CD4-positive, alpha-beta T cell treated with Interleukin-10 for 1 hour (primary cell): ENCODE results near the gene RBMS1.
"Not testable (repeated sequence)": the region's sequence is repeated elsewhere in the genome, so short reads cannot be mapped to it uniquely, and the experiment has no call there.

Experiments
- DNase-seq: peaks from one replicate; pipeline ENCODE4 v3.0.0-alpha.2; 2020

The RBMS1 gene

DNA sequence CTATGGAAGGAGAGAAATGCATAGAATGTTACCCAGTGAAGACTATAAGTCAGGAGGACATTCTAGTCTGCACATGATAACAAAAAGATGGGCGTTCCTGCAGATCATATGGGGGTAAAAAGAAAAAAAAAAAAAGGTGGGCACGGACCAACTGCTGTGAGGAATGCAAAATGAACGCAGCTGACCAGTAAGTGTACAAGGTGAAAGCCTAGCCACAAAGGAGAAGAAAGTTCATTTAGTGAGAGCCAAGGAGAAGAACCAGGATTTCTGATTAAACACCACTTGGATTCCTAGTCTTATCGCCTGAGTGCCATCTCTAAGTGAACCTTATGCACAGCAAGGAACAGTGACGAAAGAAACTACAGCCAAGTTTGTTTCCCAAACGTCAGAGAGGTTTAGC is 26.5 kb downstream of the RBMS1 start:
- no peak for DNase-seq

DNA sequence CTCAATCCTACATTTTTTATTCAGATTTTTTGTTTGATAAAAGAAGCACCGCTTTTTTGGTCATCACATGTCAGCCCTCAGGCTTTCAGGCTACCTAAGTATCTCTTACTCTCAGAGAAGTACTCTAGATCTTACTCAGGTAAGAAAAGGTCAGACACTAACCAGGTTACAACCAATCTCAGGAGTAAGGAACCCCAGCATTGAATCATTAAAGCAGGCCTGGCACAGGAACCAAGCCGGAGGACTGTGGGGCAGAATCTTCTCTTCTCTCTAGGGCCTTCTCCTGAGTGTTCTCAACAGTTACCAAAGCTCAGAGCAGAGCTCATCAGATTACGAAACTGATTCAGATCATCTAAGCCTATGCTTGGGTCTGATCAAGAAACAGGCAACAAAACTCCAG is 28.2 kb downstream of the RBMS1 start:
- no peak for DNase-seq

DNA sequence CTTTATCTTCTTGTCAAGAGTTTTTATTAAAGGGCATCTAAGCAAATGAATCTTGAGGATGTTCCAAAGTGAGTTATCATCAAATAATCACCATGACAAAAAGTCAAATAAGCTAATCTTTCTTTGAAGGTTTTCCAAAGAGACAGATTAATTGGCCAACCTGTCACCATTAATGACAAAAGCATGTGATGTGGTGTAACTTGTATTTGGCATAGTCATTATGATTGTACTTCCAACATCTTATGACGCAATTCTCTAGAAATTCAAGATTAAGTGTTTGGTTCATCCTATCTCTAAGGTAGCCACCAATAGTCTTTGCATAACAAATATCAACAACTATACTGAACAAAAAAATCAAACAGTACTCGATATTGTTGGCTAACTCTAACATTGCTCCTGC is 28.6 kb downstream of the RBMS1 start:
- DNase-seq: no peak

DNA sequence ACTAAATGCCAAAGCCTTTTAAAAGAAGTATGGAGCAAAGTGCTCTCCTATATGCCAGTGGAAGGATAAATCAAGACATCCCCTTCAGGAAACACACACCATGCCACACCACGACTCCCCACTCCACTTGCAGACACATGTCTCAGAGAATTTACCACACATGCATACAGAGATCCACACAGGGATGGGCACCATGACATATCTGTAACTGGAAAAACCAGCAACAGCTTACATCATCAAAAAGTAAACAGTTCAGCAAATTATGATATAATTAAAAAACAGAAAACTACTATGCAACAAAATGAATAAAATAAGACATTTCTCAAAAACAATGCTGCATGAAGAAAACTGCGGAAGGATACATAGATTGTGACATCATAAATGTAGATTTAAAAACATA is 29.6 kb downstream of the RBMS1 start:
- DNase-seq: no peak

DNA sequence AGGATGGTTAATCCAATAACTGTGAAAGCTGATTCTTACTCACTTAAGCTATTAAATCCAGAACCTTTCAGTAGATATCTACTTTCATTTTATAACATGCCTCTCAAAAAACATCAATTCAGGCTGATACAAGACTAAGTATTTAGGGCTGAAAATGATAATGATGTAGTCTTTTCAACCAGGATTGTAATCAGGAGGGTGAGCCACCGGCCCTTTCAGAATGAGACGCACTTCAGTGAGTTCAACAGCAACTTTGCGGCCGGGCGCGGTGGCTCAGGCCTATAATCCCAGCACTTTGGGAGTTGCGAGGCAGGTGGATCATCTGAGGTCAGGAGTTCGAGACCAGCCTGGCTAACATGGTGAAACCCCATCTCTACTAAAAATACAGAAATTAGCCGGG is 30.4 kb downstream of the RBMS1 start:
- no peak for DNase-seq

DNA sequence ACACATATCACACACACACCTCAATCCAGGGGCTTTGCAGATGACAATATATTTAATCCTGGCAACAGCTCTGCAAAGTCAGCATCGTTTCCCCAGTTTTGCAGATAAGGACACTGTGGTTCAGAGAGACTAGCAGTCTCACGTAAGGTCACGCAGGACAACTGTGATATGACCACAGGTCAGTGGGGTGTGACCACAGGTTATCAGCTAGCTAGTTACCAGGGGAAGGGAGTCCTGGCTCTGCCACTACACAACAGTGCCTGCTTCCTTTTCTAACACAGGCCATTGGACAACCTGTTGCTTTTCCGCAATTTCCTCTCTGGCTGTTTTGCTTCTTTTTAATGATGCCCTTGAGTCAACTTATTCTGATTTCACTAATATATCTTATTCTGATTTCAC is 33.3 kb downstream of the RBMS1 start:
- no peak for DNase-seq

DNA sequence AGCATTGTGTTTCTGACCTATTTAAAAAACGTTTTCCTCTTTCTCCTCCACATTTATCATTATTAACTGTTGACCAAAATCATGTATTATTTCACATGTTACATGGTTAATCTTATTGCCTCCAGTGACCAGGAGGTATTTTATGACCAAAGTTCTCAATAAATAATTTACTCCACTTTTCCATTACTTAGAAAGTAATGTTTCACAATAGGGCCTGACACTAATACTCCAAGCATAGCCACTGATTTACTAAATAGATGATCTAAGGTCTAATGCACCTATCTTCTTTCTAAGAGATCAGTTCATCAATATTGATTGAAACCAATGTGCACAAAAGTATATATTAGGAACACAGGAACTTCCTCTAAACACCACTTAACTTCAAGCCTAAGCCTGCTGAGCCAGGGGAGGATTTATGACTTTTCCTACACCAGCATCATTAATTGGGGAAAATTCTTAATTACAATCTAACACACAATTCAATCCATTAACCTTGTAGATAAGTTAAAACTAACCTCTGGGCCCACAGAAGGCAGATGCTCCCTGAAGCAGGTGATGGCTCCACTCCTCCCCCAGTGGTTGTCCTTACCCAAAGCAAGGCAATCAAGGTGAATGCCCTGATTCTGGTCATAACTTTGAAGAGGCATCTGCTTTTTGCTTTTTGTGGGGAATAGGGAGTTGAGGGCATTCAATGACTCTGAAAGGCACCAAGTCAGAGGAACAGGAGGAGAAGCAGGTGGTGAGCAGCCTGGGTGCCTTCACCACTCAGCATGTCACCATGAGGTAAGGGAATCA is 33.9 kb downstream of the RBMS1 start:
- DNase-seq: no peak

DNA sequence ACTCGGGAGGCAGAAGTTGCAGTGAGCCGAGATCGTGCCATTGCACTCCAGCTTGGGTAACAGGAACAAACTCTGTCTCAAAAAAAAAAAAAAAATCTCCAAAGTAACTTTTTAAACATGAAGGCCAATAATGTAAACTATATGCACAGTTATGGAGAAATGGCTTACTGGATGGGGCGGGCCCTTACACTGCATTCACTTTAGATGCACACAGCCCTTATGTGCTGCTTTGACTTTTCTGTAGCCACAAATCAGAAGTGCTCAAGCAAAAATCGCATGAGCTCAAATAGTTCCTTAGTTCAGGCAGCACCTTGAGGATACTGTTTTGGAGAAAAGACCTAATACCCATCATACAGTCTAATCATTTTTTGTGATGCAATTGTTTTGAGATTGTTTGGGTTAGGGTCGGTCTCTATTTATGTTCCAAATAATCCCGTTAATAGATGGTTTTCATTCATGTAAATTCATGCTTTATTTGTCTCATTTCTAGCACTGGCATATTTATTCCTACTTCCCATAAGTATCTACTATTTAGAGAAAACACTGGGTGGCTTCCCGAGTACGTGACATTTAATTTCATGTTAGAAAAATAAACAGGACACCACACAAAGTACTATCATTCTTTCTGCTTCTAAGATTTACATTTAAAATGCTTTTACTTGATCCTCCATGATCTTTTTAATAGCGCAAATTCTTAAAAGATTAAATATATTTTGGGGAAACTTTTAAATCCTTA is 34.7 kb downstream of the RBMS1 start:
- DNase-seq: no peak

DNA sequence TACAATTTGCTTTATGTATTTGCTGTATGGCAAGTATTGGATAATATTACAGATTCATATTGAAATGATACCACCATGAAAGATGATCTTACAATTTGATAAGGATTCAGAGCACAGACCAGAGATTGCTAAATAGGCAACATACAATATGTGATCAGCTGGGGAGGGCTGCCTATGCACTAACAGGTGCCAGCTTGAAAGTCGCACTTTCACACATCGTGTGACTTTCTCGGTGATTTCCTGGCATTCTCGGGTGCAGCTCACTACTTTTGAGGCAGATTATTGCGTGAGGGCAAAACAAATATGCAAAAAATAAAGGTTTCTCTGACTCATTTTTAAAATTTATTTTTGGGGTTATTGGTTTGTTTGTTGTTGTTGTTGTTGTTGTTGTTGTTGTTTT is 36.0 kb downstream of the RBMS1 start:
- peak; percentile 20 for DNase-seq

DNA sequence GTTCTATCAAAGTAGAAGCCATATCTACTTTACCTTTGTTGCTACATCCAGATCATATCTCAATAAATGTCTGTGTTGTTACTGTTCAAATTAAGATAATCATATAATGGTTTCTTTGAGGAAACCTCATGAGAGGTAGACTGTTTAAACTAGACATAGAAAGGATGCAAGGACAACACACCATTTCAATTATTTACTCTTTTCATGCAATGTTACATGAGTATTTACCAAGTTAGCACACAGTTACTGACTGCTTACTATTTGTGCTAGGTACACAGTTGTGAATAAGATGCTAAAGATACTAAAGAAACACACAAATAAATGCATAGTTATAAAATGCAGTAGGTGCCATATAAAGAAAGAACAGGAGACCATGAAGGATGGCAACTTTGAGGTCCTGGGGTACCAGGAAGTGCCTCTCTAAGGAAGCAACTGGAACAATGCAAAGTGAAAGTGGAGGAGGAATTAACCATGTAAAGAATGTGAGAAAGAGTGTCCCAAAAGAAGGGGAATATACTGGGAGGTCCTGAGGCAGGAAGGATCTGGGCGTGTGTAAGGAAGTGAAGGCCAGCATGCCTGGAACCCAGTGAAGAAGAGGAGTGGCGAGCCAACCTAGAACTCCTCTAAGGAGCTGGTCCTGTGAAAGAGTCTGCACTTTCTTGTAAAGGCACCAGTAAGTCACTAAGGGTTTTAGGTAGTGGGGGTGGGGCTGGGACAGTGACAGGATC is 39.4 kb downstream of the RBMS1 start:
- DNase-seq: no peak

DNA sequence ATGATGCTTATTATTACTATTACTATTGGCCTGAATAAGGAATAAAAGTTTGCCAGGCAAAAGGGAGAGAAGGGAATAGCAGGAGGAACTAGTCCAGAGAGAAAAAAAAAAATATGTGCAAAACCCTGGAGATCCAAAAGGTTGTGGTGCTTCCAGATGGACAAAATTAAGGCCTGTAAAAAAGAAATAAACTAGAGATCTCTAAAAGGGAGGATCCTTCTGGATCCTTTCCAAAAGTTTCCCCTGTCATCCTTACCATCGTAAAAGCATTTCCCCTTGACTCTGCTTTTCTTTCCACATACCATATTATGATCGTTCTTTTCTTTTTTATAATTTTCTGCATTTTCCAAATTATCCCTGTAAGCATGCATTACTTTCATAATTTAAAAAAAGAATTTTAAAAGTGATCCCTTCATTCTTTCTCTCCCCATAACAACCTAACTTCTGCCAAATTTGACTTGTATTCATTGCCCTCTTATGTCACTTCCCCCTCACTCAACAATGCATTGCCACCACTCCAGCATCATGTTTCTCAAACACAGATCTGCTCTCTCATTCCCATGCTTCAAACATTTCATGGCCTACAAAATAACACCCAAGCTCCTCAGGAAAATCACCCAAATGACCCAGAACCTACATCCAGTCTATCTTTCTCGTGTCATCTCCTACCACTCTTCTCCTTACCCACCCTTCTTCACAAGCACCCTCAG is 40.3 kb downstream of the RBMS1 start:
- no peak for DNase-seq

DNA sequence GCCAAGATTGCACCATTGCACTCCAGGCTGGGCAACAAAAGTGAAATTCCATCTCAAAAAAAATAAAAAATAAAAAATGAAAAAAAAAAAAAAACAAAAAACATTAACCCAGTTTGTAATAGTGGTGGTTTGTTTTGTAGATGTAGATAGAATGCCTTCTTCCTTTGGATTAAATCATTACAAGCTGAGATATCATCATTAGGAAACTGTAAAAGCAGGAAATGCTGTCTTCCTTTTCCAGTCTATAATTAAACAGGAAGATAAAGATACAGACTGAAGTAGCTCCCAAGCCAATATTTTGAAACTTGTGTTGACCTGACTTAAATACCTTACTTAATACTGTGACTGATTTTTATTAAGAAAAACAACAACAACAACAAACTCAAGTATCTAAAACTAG is 43.1 kb downstream of the RBMS1 start:
- DNase-seq: no peak

DNA sequence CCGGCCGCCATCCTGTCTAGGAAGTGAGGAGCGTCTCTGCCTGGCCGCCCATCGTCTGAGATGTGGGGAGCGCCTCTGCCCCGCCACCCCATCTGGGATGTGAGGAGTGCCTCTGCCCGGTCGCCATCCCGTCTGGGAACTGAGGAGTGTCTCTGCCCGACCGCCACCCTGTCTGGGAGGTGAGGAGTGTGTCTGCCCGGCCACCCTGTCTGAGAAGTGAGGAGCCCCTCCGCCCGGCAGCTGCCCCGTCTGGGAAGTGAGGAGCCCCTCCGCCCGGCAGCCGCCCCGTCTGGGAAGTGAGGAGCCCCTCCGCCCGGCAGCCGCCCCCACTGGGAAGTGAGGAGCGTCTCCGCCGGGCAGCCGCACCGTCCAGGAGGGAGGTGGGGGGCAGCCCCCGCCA is 44.8 kb downstream of the RBMS1 start:
- DNase-seq: not testable (repeated sequence)

DNA sequence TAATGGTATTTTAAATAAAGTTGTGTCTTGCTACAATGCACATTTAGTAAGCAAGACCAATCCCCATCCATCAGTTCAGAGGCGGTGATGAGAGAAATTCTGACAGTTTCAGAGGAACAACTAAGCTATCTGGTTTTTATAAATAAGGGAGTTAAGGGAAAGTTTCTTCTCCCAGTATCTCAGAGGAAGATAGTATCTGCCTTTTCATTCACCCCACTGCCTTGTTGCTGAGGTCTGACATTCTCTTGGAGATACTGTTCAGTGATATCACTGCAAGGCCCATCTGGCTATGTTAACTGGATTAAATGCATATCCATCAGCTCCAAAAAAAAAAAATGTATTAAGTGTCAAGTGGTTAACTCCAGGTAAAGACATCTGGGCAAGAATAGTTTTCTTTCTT is 47.9 kb downstream of the RBMS1 start:
- DNase-seq: no peak

DNA sequence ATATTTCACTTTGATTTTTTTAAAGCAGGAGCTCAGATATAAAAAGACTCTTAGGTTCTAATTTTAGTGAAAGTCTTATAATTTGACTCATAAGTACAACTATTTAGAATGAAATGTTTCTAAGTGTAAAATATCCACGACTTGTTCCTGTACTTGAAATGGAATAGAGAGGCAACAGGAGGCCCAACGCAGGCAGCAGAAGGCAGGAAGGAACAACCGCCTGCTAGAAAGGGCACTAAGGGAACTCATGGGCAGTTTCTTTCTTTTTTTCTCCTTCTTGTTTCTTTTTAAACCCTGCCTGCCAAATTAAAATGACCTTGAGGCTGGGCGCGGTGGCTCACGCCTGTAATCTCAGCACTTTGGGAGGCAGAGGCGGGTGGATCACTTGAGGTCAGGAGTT is 51.0 kb downstream of the RBMS1 start:
- DNase-seq: no peak

DNA sequence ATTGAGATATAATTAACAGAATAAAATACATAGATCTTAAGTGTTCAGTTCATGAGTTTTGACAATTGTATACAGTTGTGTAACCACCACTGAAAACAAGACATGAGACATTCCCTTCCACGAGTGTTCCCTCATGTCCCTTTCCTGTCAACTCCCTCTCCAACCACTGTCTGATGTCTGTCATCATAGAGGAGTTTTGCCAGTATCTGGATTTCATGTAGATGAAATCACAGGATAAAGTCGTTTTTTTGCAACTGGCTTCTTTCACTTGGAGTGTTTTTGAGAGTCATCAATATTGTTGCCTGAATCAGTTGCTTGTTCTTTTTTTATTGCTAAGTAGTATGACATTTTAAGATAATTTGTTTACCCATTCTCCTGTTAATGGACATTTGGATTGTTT is 52.7 kb downstream of the RBMS1 start:
- DNase-seq: no peak

DNA sequence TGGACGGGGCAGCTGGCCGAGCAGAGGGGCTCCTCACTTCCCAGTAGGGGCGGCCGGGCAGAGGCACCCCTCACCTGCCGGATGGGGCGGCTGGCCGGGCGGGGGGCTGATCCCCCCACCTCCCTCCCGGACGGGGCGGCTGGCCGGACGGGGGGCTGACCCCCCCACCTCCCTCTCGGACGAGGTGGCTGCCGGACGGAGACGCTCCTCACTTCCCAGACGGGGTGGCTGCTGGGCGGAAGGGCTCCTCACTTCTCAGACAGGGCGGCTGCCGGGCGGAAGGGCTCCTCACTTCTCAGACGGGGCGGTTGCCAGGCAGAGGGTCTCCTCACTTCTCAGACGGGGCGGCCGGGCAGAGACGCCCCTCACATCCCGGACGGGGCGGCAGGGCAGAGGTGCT is 54.6 kb downstream of the RBMS1 start:
- not testable (repeated sequence) for DNase-seq

DNA sequence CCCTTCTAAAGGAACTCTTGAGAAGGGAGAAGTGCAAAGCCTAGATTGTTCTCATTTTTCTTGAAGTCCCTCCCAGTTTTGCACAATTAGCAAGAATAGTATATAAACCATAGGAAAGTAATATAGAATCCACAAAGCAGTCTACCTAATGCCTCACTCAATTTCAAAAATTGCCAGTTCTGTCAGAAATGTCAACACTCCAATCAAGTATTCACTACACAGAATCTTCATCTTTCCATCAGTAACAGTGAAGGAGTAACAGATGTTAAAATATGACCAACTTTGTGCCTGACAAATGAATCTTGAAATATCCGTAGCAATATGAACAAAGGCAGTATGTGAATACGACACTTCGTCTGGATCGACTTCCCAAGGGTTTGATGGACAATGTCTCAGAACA is 56.3 kb downstream of the RBMS1 start:
- no peak for DNase-seq

DNA sequence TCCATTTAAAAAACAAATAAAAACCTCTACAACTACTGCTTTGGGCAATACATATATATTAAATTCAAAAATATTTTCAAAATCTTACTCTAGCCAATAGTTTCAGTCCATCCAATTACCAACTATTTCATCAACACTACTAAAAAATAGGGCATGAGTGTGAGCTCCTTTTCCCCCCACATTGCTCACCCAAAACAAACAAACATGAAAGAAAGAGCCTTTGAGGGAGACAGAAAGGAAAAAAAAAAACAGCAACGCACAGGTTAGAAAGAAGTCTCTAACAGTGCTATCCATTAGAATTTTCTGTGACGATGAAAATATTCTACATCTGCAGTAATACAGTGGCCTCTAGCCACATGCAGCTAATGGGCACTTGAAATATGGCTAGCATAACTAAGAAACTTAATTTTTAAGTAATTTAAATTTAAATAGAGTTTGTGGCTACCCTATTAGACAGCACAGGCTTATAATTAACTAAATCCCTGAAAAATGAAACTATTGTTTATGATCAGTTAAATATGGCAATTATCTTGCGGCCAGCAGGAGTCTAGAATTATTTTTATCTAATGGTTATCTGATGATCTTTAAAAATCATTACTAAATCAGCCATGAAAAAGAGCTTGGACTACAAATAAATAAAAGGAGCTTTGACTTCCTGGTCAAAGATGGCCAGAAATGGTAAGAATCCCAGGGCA is 59.2 kb downstream of the RBMS1 start:
- DNase-seq: no peak

DNA sequence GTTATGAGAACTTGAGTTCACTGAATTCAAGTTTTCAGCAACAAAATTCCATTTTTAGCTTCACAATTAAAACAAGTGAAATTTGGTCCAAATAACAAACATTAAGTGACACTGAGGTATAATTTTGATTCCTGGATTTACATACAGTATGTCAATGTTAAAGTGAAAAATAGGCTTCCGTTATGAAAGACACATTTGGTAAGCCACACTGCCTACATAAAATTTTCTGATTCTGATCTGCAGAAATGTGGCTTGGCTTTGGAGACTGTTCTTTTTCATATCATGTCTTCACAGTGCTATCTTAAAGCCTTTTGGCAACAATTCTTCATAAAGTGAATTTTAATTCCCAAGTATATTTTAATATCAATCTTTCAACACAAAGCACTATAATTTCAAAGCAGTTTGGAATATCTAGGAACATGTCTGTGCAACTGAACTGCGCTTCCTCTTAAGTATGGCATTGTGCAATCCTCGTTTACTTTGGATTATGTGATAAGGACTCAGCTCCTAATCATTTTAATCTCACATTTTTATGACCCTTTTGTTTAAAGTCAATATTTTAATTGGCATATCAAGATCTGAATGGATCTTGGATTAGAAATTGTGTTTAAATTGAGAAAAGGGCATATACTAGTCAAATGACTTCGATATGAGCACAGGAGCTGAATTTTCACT is 60.0 kb downstream of the RBMS1 start:
- DNase-seq: no peak

DNA sequence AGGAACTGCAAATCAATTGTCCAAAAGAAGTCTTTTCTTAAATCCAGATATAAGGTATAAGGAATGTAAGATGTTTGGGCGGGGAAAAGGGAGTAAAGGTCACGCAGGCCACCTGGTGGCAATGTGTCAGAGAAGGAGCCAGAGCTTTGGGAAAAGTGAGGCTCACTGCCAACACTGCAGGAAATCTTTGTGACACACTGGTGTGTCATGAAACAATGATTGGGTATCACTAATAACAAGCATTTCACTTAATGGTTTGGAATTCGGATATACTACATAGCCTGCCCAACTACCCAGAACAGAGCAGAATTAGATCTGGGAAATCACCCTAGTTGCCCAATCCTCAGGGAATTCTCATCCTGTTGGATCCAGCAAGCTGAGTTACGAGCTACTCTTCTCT is 61.0 kb downstream of the RBMS1 start:
- DNase-seq: no peak

DNA sequence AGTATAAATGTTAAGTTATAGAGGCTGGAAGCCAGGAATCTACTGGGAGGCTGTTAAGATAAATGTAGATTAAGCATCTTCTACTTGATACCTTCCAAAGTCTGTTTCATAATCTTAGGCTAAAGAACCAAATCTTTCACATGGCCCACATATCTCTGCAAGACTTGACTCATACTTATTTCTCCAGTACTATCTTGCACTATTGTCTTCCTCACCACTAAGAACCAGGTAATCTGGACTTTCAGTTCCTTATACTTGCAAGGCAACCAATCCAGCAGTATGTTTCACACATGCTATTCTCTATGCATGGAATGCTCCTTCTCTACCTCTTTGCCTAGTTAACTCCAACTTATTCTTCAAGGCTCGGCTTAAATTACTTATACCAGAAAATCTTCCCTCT is 62.2 kb downstream of the RBMS1 start:
- DNase-seq: no peak
